NB4 (cell line): Measurements from ENCODE around the gene SOBP.

Experiments
- DNase-seq: peaks from one replicate; pipeline ENCODE4 v3.0.0; 2010; ENCODE audit warnings: low read depth
- H3K4me3 ChIP-seq: one replicate; pipeline ENCODE4 v1.5.1; 2011; ENCODE audit warnings: mild to moderate bottlenecking, low read depth, low read length, moderate library complexity
- CTCF ChIP-seq: IDR thresholded peaks from one replicate; pipeline ENCODE4 v1.5.1; 2012; ENCODE audit warnings: low read depth, low read length
- MAX ChIP-seq: IDR thresholded peaks from 2 replicates; pipeline ENCODE4 v1.6.1; 2011; ENCODE audit warnings: low read depth, low read length
- MYC ChIP-seq: IDR thresholded peaks from 2 replicates; pipeline ENCODE4 v1.6.1; 2011; ENCODE audit warnings: low read depth, low read length
- POLR2A ChIP-seq: IDR thresholded peaks from 2 replicates; pipeline ENCODE4 v1.6.1; 2011; ENCODE audit warnings: mild to moderate bottlenecking; ENCODE audit not compliant: insufficient read length; ENCODE audit errors: extremely low read depth

The SOBP gene

GRCh38 chr6:107504270-107505026 lies 14.5 kb downstream of the SOBP start:
- no peak for DNase-seq
- no peak for TF ChIP-seq MYC
- TF ChIP-seq MAX = no peak
- no peak for TF ChIP-seq CTCF
- TF ChIP-seq POLR2A = no peak
- H3K4me3 ChIP-seq = no peak overlapping the region

- TF ChIP-seq MAX = no peak
- no peak for TF ChIP-seq POLR2A
- TF ChIP-seq MYC = no peak
- TF ChIP-seq CTCF = no peak
- no peak for DNase-seq
- H3K4me3 ChIP-seq = no peak overlapping the region
These were observed 16.2 kb downstream of the SOBP start for GRCh38 chr6:107506145-107506544.

GRCh38 chr6:107509506-107509905 lies 19.6 kb downstream of the SOBP start:
- DNase-seq = no peak
- TF ChIP-seq MYC (no peak), MAX (no peak), POLR2A (no peak), CTCF (no peak)

DNA sequence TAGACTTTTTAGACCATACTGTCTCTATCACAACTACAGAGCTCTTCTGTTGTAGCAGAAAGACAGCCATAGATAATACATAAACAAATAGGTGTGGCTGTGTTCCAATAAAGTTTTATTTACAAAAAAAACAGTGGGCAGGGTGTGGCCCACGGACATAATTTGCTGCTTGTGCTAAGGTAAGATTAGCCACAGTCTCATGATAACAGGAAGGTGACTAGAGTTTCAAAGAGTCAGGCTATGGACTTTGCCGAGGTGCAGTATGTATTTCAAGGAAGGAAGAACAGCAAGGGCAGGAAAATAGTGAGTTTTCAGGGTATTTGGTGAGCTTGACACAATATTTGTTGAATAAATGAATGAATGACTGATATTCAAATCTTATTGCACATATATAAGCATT lies 20.2 kb downstream of the SOBP start:
- no peak for DNase-seq
- no peak for TF ChIP-seq MAX
- H3K4me3 ChIP-seq = no peak overlapping the region

More at GRCh38 chr6:107509506-107509905, 19.6 kb downstream of the SOBP start:
- no peak overlapping the region for H3K4me3 ChIP-seq

- no peak overlapping the region for H3K4me3 ChIP-seq
- no peak for DNase-seq
- TF ChIP-seq POLR2A (no peak), MYC (no peak), CTCF (no peak), MAX (no peak)
These were observed 21.6 kb downstream of the SOBP start for GRCh38 chr6:107511511-107511993.

GRCh38 chr6:107513214-107513613 lies 23.3 kb downstream of the SOBP start:
- TF ChIP-seq MAX (no peak), MYC (no peak), POLR2A (no peak), CTCF (no peak)
- no peak for DNase-seq

More at GRCh38 chr6:107513214-107513613, 23.3 kb downstream of the SOBP start:
- H3K4me3 ChIP-seq = no peak overlapping the region
